Measurements from ENCODE around the gene MAPKAPK5. TPM values are rescaled to one million over a fixed set of nuclear protein-coding genes. Genes with fewer than 3 reads are reported as not detected.

Gene MAPKAPK5
- total RNA-seq, 1 experiment from 2014 or later = 89.5 TPM

DNA sequence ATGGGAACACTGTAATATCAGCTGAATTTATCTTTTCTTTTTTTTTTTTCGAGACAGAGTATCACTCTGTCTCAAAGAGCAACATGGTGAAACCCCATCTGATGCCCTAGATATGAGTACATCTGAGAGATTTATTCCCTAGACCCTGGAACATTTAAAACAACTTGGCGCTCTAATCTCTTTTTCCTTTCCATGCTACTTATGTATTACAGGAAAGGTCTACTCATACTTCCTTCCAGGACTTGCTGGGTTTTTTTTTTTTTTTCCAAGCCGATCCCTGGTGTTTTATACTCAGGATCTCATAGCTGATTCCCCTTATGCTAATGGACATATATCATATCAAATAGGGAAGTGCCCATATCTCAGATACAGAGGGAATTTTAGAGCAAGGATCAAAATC, 83.1 kb downstream of the MAPKAPK5 start:
- no TSS peak for BruUV-seq (replicated peaks)
- Histone ChIP-seq H3K27me3 (replicated peaks; ENCODE audit: control insufficient read depth, insufficient read depth, low read length) (no peaks in the 10 kb centered on the region), H3K36me3 (ENCODE audit: control insufficient read depth, insufficient read depth, low read length) (no peaks in the 10 kb centered on the region), H3K4me3 (ENCODE audit: low read depth, low read length) (no peak overlapping the region), H3K4me1 (no peaks in the 10 kb centered on the region), H3K9me3 (no peaks in the 10 kb centered on the region)
- Mint-ChIP-seq H3K27me3 (ENCODE audit: insufficient read depth, unreplicated experiment) (no peaks in the 10 kb centered on the region), H3K4me3 (ENCODE audit: unreplicated experiment) (no peak overlapping the region), H3K4me1 (ENCODE audit: low read depth, unreplicated experiment) (no peaks in the 10 kb centered on the region), H3K27ac (ENCODE audit: unreplicated experiment) (no peak overlapping the region), H3K36me3 (ENCODE audit: insufficient read depth, unreplicated experiment) (no peaks in the 10 kb centered on the region), H3K9me3 (ENCODE audit: unreplicated experiment) (no peaks in the 10 kb centered on the region)
- TF ChIP-seq, protein P1, sequence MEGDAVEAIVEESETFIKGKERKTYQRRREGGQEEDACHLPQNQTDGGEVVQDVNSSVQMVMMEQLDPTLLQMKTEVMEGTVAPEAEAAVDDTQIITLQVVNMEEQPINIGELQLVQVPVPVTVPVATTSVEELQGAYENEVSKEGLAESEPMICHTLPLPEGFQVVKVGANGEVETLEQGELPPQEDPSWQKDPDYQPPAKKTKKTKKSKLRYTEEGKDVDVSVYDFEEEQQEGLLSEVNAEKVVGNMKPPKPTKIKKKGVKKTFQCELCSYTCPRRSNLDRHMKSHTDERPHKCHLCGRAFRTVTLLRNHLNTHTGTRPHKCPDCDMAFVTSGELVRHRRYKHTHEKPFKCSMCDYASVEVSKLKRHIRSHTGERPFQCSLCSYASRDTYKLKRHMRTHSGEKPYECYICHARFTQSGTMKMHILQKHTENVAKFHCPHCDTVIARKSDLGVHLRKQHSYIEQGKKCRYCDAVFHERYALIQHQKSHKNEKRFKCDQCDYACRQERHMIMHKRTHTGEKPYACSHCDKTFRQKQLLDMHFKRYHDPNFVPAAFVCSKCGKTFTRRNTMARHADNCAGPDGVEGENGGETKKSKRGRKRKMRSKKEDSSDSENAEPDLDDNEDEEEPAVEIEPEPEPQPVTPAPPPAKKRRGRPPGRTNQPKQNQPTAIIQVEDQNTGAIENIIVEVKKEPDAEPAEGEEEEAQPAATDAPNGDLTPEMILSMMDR (IDR thresholded peaks at IDR 0.05; ENCODE audit: insufficient read depth in 1 of 2, low read depth in 1 of 2, low read length in 1 of 2, severe bottlenecking in 1 of 2, unreplicated experiment in 1 of 2) = no peak
- intact Hi-C loops (cut with micrococcal nuclease; ENCODE audit: unreplicated experiment) = no loop called here
- DNase-seq = no peak
- CTCF ChIA-PET = interaction anchor here (0.6 kb wide), 1 partner anchor 358 kb away, joined by 3 read pairs; no protein-coding TSS in a partner anchor
- POLR2A ChIA-PET = no interaction called here

DNA sequence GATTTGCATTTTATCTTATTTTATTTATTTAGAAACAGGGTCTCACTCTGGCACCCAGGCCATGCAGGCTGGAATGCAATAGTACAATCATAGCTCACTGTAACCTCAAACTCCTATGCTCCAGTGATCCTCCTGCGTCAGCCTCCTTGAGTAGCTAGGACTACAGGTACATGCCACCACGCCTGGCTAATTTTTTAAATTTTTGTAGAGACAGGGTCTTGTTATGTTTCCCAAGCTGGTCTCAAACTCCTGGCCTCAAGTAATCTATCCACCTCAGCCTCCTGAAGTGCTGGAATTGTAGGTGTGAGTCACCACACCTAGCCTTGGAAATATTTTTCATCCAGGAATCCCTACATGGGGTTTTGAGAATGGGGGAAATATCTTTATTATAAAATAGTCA, 84.6 kb downstream of the MAPKAPK5 start:
- Mint-ChIP-seq H3K4me3 (ENCODE audit: unreplicated experiment) (no peak overlapping the region), H3K36me3 (ENCODE audit: insufficient read depth, unreplicated experiment) (no peaks in the 10 kb centered on the region), H3K4me1 (ENCODE audit: low read depth, unreplicated experiment) (no peaks in the 10 kb centered on the region), H3K27ac (ENCODE audit: unreplicated experiment) (no peak overlapping the region), H3K9me3 (ENCODE audit: unreplicated experiment) (no peaks in the 10 kb centered on the region), H3K27me3 (ENCODE audit: insufficient read depth, unreplicated experiment) (no peaks in the 10 kb centered on the region)
- no peak for DNase-seq
- TF ChIP-seq, protein P1 (IDR thresholded peaks at IDR 0.05; ENCODE audit: insufficient read depth in 1 of 2, low read depth in 1 of 2, low read length in 1 of 2, severe bottlenecking in 1 of 2, unreplicated experiment in 1 of 2) = no peak
- Histone ChIP-seq H3K4me1 (no peaks in the 10 kb centered on the region), H3K27me3 (replicated peaks; ENCODE audit: control insufficient read depth, insufficient read depth, low read length) (no peaks in the 10 kb centered on the region), H3K9me3 (no peaks in the 10 kb centered on the region), H3K36me3 (ENCODE audit: control insufficient read depth, insufficient read depth, low read length) (no peaks in the 10 kb centered on the region), H3K4me3 (ENCODE audit: low read depth, low read length) (no peak overlapping the region)
- ChIA-PET POLR2A (interaction anchor here (0.7 kb wide), 1 partner anchor 451 kb away, joined by 3 read pairs; no protein-coding TSS in a partner anchor), CTCF (no interaction called here)
- BruUV-seq (replicated peaks) = no TSS peak
- intact Hi-C loops (cut with micrococcal nuclease; ENCODE audit: unreplicated experiment) = no loop called here

- TF ChIP-seq, protein P1 (IDR thresholded peaks at IDR 0.05; ENCODE audit: insufficient read depth in 1 of 2, low read depth in 1 of 2, low read length in 1 of 2, severe bottlenecking in 1 of 2, unreplicated experiment in 1 of 2) = no peak
- DNase-seq = no peak
- Mint-ChIP-seq H3K27ac (ENCODE audit: unreplicated experiment) (no peak overlapping the region), H3K4me3 (ENCODE audit: unreplicated experiment) (no peak overlapping the region), H3K36me3 (ENCODE audit: insufficient read depth, unreplicated experiment) (no peaks in the 10 kb centered on the region), H3K4me1 (ENCODE audit: low read depth, unreplicated experiment) (no peaks in the 10 kb centered on the region), H3K27me3 (ENCODE audit: insufficient read depth, unreplicated experiment) (no peaks in the 10 kb centered on the region), H3K9me3 (ENCODE audit: unreplicated experiment) (no peaks in the 10 kb centered on the region)
- BruUV-seq (replicated peaks) = no TSS peak
- no peaks in the 10 kb centered on the region for H3K9me3 ChIP-seq
- no peaks in the 10 kb centered on the region for H3K27me3 ChIP-seq (replicated peaks; ENCODE audit: control insufficient read depth, insufficient read depth, low read length)
- ChIA-PET POLR2A (no interaction called here), CTCF (no interaction called here)
- no peak overlapping the region for H3K4me3 ChIP-seq (ENCODE audit: low read depth, low read length)
- intact Hi-C loops (cut with micrococcal nuclease; ENCODE audit: unreplicated experiment) = no loop called here
- H3K4me1 ChIP-seq = no peaks in the 10 kb centered on the region
- H3K36me3 ChIP-seq (ENCODE audit: control insufficient read depth, insufficient read depth, low read length) = no peaks in the 10 kb centered on the region
Observed at GRCh38 chr12:111927346-111927745, 85.3 kb downstream of the MAPKAPK5 start.

Data from Caco-2 (cell line).